GM23248 (cell line): ENCODE data around the gene PTPRF.

Experiments
- EZH2 ChIP-seq: fragments of 200-600 bp; sonication (generic); IDR thresholded peaks from 2 replicates; pipeline ENCODE4 v1.6.1; 2018; ENCODE audit warnings: antibody characterized with exemption, mild to moderate bottlenecking; ENCODE audit not compliant: insufficient read depth, poor library complexity, severe bottlenecking
- EZH2phosphoT487 ChIP-seq: fragments of 200-600 bp; sonication (generic); IDR thresholded peaks from 2 replicates; pipeline ENCODE4 v1.6.1; 2018; ENCODE audit warnings: antibody characterized with exemption, moderate library complexity, mild to moderate bottlenecking, low read depth; ENCODE audit not compliant: insufficient read depth

DNA sequence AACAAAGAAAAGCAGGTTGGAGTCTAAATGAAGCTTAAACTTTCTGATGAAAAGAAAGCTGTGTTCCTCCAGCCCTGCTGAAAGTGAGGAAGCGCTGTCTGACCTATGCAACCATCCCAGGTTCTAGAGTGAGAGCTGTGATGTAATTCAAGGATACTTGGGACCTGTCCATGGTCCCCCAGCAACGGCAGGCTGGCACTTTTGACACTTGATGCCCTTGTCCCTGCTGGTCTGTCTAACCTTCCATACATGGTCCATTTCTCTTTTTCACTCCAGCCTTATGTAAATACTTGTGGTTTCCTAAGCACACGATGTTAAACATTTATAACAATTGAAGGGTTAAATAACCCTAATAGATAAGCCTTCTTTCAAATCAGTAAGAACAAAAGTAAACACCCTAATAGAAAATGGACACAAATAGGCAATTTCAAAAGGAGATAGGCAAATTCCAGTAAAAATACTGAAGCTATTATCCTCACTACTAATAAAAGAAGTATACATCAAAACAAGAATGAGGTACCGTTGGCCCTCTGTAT is 101.5 kb downstream of the PTPRF start:
- TF ChIP-seq EZH2 (no peak), EZH2phosphoT487 (no peak)
